Lower leg skin (tissue), 4 donors: Measurements from ENCODE around the gene ISLR. TPM values are rescaled to one million over a fixed set of nuclear protein-coding genes. Genes with fewer than 3 reads are reported as not detected.
"Not testable (repeated sequence)": the region's sequence is repeated elsewhere in the genome, so short reads cannot be mapped to it uniquely, and the experiment has no call there.

Source experiments
- DNase-seq, 2 donors: peaks; one replicate each; pipeline ENCODE4 v3.0.0-alpha.2; 2019; ENCODE audit warnings: low spot score in 2 of 2
- H3K4me3 ChIP-seq: fragments of 200-600 bp; sonication (generic); 2 replicates; pipeline ENCODE4 v1.5.1; 2017; ENCODE audit warnings: mild to moderate bottlenecking, low read depth; ENCODE audit not compliant: poor library complexity, severe bottlenecking
- POLR2A ChIP-seq, 2 donors: fragments of 450-650 bp; IDR thresholded peaks; one replicate each; pipeline ENCODE4 v1.6.1; 2016 to 2017; ENCODE audit warnings: antibody characterized with exemption in 2 of 2, mild to moderate bottlenecking in 1 of 2, moderate library complexity in 1 of 2
- WGBS, 2 donors: methylation state at CpG; one replicate each; pipeline ENCODE4 v1.1.5; 2018; 5-methylcytosine and 5-hydroxymethylcytosine counted together
- intact Hi-C: fragments of 100-400 bp; cut with DNase I; formaldehyde crosslinking; loops from one replicate; pipeline ENCODE4 v1.15.0; 2023; ENCODE audit warnings: low total_unique reads
- total RNA-seq, 4 donors: library from RNA; depleted of rRNA; stranded (reverse); fragments of >200 nt; gene quantifications; one replicate each; pipeline ENCODE4 v1.1.0, GENCODE V29; 2016
- TF ChIP-seq, protein P1 (sequence below), 3 donors: fragments of 450-650 bp; IDR thresholded peaks; one replicate each; pipeline ENCODE4 v1.5.1; 2016; ENCODE audit warnings: antibody characterized with exemption in 3 of 3, mild to moderate bottlenecking in 3 of 3, moderate library complexity in 2 of 3

ISLR gene
- total RNA-seq, 4 donors from 2014 or later: 23.4 to 41.3 (median 26.1) TPM

DNA sequence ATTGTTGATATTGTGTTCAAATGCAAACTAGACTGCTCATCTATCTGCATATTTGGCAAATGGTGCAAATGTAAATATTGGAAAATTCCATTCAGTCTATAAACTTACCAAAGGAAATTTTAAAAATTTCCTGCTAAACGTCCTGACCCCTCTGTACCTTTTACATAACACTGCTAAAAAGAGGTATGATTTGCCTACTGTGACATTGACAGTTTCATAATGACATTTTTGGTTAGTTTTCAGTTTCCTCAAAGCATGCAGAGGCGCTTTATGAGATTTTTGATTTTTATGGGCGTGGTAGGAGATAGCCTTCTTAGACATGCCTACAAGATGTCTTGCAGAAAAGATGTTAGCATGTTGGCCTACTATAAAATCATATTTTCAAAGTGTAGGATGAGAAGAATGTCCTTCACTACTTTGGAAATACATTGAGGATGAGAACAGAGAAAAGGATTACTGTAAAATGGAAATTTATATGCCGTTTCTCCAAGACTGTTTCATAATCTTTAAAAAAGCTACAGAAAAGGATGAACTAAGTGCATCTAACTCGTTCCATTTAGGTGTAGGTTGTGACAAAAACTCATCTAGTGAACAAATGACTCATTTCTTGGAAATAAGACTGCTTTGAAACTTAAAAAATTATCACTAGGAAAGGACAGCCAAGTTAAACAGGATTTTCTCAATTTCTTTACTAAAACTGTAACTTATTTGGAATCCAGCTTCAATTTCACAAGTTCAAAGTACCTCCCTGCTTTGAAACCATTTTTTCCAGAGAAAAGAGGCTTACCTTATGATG, 14.5 kb upstream of the ISLR start:
- intact Hi-C loops: no loop called here
- H3K4me3 ChIP-seq: no peak overlapping the region
- WGBS, 2 donors: 73 to 74% methylated on average over 5 of the region's 5 CpGs
- no peak for DNase-seq
- no peak for TF ChIP-seq POLR2A (IDR thresholded peaks at IDR 0.05)
- TF ChIP-seq, protein P1, sequence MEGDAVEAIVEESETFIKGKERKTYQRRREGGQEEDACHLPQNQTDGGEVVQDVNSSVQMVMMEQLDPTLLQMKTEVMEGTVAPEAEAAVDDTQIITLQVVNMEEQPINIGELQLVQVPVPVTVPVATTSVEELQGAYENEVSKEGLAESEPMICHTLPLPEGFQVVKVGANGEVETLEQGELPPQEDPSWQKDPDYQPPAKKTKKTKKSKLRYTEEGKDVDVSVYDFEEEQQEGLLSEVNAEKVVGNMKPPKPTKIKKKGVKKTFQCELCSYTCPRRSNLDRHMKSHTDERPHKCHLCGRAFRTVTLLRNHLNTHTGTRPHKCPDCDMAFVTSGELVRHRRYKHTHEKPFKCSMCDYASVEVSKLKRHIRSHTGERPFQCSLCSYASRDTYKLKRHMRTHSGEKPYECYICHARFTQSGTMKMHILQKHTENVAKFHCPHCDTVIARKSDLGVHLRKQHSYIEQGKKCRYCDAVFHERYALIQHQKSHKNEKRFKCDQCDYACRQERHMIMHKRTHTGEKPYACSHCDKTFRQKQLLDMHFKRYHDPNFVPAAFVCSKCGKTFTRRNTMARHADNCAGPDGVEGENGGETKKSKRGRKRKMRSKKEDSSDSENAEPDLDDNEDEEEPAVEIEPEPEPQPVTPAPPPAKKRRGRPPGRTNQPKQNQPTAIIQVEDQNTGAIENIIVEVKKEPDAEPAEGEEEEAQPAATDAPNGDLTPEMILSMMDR (IDR thresholded peaks at IDR 0.05): no peak

- DNase-seq: no peak
- TF ChIP-seq POLR2A (IDR thresholded peaks at IDR 0.05): no peak
- TF ChIP-seq, protein P1 (IDR thresholded peaks at IDR 0.05): no peak
- no peak overlapping the region for H3K4me3 ChIP-seq
- intact Hi-C loops: no loop called here
- 90 to 94% methylated on average over 1 of the region's 1 CpG for WGBS, 2 donors
Measured at GRCh38 chr15:74159773-74160172, 13.7 kb upstream of the ISLR start.

- DNase-seq, intact Hi-C loops, H3K4me3 ChIP-seq: not testable (repeated sequence)
- WGBS, 2 donors: 95 to 99% methylated on average over 3 of the region's 3 CpGs
Measured at GRCh38 chr15:74160390-74160789, 13.1 kb upstream of the ISLR start.

- DNase-seq, intact Hi-C loops: not testable (repeated sequence)
- WGBS, 2 donors: 91 to 96% methylated on average over 3 of the region's 3 CpGs
Measured at GRCh38 chr15:74162195-74162536, 11.3 kb upstream of the ISLR start.

GRCh38 chr15:74165461-74165860, 8.0 kb upstream of the ISLR start:
- intact Hi-C loops: no loop called here
- 93 to 97% methylated on average over 1 of the region's 1 CpG for WGBS, 2 donors
- DNase-seq: no peak
- TF ChIP-seq, protein P1 (IDR thresholded peaks at IDR 0.05): no peak
- TF ChIP-seq POLR2A (IDR thresholded peaks at IDR 0.05): no peak
- no peak overlapping the region for H3K4me3 ChIP-seq

More at GRCh38 chr15:74162195-74162536, 11.3 kb upstream of the ISLR start:
- H3K4me3 ChIP-seq: not testable (repeated sequence)

DNA sequence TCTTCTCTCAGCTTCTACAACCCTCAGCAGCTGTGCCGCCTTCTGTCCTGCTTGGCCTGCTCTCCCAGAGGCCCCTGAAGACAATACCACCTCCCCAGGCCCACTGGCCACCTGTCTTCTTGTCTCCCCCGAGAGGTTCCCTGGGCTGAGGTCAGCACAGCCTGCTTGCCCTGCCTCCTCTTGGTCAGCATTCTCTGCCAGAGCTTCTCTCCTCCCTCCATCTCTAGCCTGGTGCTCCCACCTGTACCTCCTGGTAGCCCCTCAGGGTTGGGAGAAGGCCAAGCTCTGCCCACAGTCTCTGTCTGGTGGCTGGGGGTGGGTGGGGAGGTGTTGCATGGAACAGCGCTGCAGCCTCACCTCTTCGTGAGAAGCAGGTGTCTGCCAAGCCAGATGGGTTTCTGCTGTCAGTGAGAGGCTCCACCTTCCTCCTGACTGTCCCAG, 5.6 kb upstream of the ISLR start:
- intact Hi-C loops: no loop called here
- peak in 1 of 2 donors; percentile 63 for DNase-seq
- TF ChIP-seq POLR2A (IDR thresholded peaks at IDR 0.05): no peak
- TF ChIP-seq, protein P1 (IDR thresholded peaks at IDR 0.05): no peak
- no peak overlapping the region for H3K4me3 ChIP-seq
- WGBS, 2 donors: 77 to 83% methylated on average over 4 of the region's 4 CpGs

DNA sequence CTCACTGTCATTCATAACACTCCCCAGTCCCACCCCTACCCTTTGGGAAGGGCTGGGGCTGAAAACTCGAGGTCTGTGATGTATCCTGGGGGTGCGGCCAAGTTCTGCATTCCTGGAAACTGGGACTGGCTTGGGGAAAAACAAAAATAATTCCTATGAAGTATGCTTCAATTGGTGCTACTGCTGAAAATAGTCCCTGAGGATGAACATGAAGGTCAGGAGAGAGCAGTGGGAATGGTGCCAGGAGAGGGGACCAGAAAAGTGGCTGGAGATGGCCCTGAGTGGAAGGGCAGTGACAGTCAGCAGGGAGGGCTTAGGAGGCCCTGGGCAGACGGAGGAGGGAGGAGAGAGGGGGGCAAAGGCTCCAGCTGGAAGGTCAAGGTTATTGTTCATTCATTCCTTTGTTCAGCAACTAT, 4.8 kb upstream of the ISLR start:
- TF ChIP-seq, protein P1 (IDR thresholded peaks at IDR 0.05): no peak
- no peak for TF ChIP-seq POLR2A (IDR thresholded peaks at IDR 0.05)
- WGBS, 2 donors: 29 to 33% methylated on average over 3 of the region's 3 CpGs
- H3K4me3 ChIP-seq: no peak overlapping the region
- intact Hi-C loops: no loop called here
- DNase-seq: peak in 1 of 2 donors; percentile 77
